ENCODE results near the gene METTL5.

METTL5 gene

GRCh38 chr2:169806586-169806985, 18.1 kb downstream of the METTL5 start:
- H3K4me1 ChIP-seq (ENCODE audit: control insufficient read depth, insufficient read depth, low read length): peaks cover 46% of the 10 kb centered on the region
- no peak for DNase-seq (ENCODE audit: low read depth)
- H3K9me3 ChIP-seq (ENCODE audit: control insufficient read depth, low read length): no peaks in the 10 kb centered on the region
- H3K9ac ChIP-seq (ENCODE audit: low read length): peak overlapping the region; percentile 11
- H3K4me3 ChIP-seq (ENCODE audit: low read length): no peak overlapping the region
- no peaks in the 10 kb centered on the region for H3K27me3 ChIP-seq (replicated peaks; ENCODE audit: control insufficient read depth, insufficient read depth, low read length)
- H3K36me3 ChIP-seq (ENCODE audit: control insufficient read depth, insufficient read depth, low read length, severe bottlenecking): peaks cover 82% of the 10 kb centered on the region

- H3K4me1 ChIP-seq (ENCODE audit: control insufficient read depth, insufficient read depth, low read length): peaks cover 43% of the 10 kb centered on the region
- no peaks in the 10 kb centered on the region for H3K9me3 ChIP-seq (ENCODE audit: control insufficient read depth, low read length)
- H3K27me3 ChIP-seq (replicated peaks; ENCODE audit: control insufficient read depth, insufficient read depth, low read length): no peaks in the 10 kb centered on the region
- peak overlapping the region; percentile 28 for H3K9ac ChIP-seq (ENCODE audit: low read length)
- H3K4me3 ChIP-seq (ENCODE audit: low read length): no peak overlapping the region
- peaks cover 61% of the 10 kb centered on the region for H3K36me3 ChIP-seq (ENCODE audit: control insufficient read depth, insufficient read depth, low read length, severe bottlenecking)
- no peak for DNase-seq (ENCODE audit: low read depth)
These were observed 21.2 kb downstream of the METTL5 start for GRCh38 chr2:169803480-169803879.

- no peaks in the 10 kb centered on the region for H3K9me3 ChIP-seq (ENCODE audit: control insufficient read depth, low read length)
- H3K4me3 ChIP-seq (ENCODE audit: low read length): peak within 1 kb of the TSS; percentile 92
- DNase-seq (ENCODE audit: low read depth): peak; percentile 97
- peaks cover 27% of the 10 kb centered on the region for H3K36me3 ChIP-seq (ENCODE audit: control insufficient read depth, insufficient read depth, low read length, severe bottlenecking)
- peak within 1 kb of the TSS; percentile 98 for H3K9ac ChIP-seq (ENCODE audit: low read length)
- H3K27me3 ChIP-seq (replicated peaks; ENCODE audit: control insufficient read depth, insufficient read depth, low read length): no peaks in the 10 kb centered on the region
- peaks cover 13% of the 10 kb centered on the region for H3K4me1 ChIP-seq (ENCODE audit: control insufficient read depth, insufficient read depth, low read length)
These were observed 25.8 kb downstream of the METTL5 start, which contains the start of gene SSB for GRCh38 chr2:169798718-169799592. TSS of gene SSB (plus strand) at chr2:169798871. CDS start at chr2:169800961, 2,090 bp downstream.

GRCh38 chr2:169798397-169798717, 26.3 kb downstream of the METTL5 start:
- DNase-seq (ENCODE audit: low read depth): peak; percentile 23
- Histone ChIP-seq H3K9ac (ENCODE audit: low read length) (peak overlapping the region; percentile 98), H3K4me3 (ENCODE audit: low read length) (peak overlapping the region; percentile 92), H3K27me3 (replicated peaks; ENCODE audit: control insufficient read depth, insufficient read depth, low read length) (no peaks in the 10 kb centered on the region), H3K4me1 (ENCODE audit: control insufficient read depth, insufficient read depth, low read length) (peaks cover 9% of the 10 kb centered on the region), H3K9me3 (ENCODE audit: control insufficient read depth, low read length) (no peaks in the 10 kb centered on the region), H3K36me3 (ENCODE audit: control insufficient read depth, insufficient read depth, low read length, severe bottlenecking) (peaks cover 27% of the 10 kb centered on the region)

DNA sequence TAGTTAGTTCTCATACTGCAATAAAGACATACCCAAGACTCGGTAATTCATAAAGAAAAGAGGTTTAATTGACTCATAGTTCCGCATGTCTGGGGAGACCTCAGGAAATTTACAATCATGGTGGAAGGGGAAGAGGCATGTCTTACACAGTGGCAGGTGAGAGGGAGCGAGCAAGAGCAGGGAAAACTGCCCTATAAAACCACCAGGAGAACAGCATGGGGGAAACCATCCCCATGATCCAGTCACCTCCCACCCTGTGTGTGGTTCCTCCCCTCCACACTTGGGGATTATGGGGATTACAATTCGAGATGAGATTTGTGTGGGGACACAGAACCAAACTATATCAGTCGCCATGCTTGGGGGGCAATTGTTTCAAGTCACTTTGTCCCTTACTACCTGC, 27.1 kb downstream of the METTL5 start:
- no peak overlapping the region for H3K9ac ChIP-seq (ENCODE audit: low read length)
- H3K9me3 ChIP-seq (ENCODE audit: control insufficient read depth, low read length): no peaks in the 10 kb centered on the region
- no peaks in the 10 kb centered on the region for H3K27me3 ChIP-seq (replicated peaks; ENCODE audit: control insufficient read depth, insufficient read depth, low read length)
- H3K36me3 ChIP-seq (ENCODE audit: control insufficient read depth, insufficient read depth, low read length, severe bottlenecking): peaks cover 19% of the 10 kb centered on the region
- H3K4me1 ChIP-seq (ENCODE audit: control insufficient read depth, insufficient read depth, low read length): peaks cover 9% of the 10 kb centered on the region
- DNase-seq (ENCODE audit: low read depth): no peak
- H3K4me3 ChIP-seq (ENCODE audit: low read length): no peak overlapping the region

DNA sequence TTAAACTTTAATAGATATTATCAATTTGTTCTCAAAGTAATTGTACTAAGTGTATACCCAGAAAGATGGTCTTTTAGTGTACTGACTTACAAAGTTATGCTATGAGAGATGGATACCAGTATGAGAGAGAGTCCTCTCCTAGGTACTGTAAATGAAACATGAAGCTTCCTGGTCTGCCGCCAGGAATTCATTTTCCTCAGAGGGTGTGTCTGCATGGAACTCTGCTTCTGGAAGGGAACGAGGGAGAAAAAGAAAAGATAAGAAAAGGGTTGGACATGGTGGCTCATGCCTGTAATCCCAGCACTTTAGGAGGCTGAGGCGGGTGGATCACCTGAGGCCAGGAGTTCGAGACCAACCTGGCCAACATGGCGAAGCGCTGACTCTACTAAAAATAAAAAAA, 28.3 kb downstream of the METTL5 start:
- Histone ChIP-seq H3K4me3 (ENCODE audit: low read length) (no peak overlapping the region), H3K36me3 (ENCODE audit: control insufficient read depth, insufficient read depth, low read length, severe bottlenecking) (peaks cover 8% of the 10 kb centered on the region), H3K9me3 (ENCODE audit: control insufficient read depth, low read length) (no peaks in the 10 kb centered on the region), H3K27me3 (replicated peaks; ENCODE audit: control insufficient read depth, insufficient read depth, low read length) (no peaks in the 10 kb centered on the region), H3K4me1 (ENCODE audit: control insufficient read depth, insufficient read depth, low read length) (peaks cover 9% of the 10 kb centered on the region), H3K9ac (ENCODE audit: low read length) (no peak overlapping the region)
- no peak for DNase-seq (ENCODE audit: low read depth)

DNA sequence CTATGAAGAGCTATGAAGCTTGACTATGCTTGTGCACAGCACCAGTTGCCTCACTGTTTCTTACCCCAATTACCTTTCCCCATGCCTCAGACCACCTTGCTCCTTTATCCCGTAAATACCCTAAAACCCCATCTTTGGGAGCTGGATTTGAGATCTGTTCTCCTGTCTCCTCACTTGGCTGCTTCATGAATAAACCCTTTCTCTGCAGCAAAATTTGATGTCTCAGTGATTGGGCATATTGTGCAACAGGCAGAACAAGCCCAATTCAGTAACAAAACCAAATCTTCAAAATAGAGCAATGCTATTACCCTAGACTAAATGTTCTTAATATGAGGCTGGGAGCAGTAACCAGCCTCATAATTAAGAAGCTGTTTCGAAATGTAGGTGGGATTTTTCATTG, 29.5 kb downstream of the METTL5 start:
- Histone ChIP-seq H3K4me1 (ENCODE audit: control insufficient read depth, insufficient read depth, low read length) (peaks cover 6% of the 10 kb centered on the region), H3K9ac (ENCODE audit: low read length) (no peak overlapping the region), H3K36me3 (ENCODE audit: control insufficient read depth, insufficient read depth, low read length, severe bottlenecking) (no peaks in the 10 kb centered on the region), H3K27me3 (replicated peaks; ENCODE audit: control insufficient read depth, insufficient read depth, low read length) (no peaks in the 10 kb centered on the region), H3K9me3 (ENCODE audit: control insufficient read depth, low read length) (no peaks in the 10 kb centered on the region), H3K4me3 (ENCODE audit: low read length) (no peak overlapping the region)
- no peak for DNase-seq (ENCODE audit: low read depth)

DNA sequence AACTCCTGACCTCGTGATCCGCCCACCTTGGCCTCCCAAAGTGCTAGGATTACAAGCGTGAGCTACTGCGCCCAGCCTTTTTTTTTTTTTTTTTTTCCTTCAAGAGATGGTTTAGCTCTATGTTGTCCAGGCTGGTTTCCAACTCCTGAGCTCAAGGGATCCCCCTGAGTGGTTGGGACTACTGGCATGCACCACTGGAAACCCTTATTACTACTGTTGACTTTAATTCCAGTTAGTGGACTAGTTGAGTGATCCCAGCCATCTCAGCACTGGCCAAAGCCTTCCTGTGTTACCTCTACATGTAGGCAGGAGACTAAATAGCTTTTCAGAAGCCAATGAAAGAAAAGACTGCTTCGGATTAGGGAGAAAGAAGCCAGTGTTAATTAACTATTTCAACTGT, 34.1 kb downstream of the METTL5 start:
- Histone ChIP-seq H3K27me3 (replicated peaks; ENCODE audit: control insufficient read depth, insufficient read depth, low read length) (no peaks in the 10 kb centered on the region), H3K9me3 (ENCODE audit: control insufficient read depth, low read length) (no peaks in the 10 kb centered on the region), H3K9ac (ENCODE audit: low read length) (no peak overlapping the region), H3K4me1 (ENCODE audit: control insufficient read depth, insufficient read depth, low read length) (no peaks in the 10 kb centered on the region), H3K36me3 (ENCODE audit: control insufficient read depth, insufficient read depth, low read length, severe bottlenecking) (no peaks in the 10 kb centered on the region), H3K4me3 (ENCODE audit: low read length) (no peak overlapping the region)
- DNase-seq (ENCODE audit: low read depth): no peak

DNA sequence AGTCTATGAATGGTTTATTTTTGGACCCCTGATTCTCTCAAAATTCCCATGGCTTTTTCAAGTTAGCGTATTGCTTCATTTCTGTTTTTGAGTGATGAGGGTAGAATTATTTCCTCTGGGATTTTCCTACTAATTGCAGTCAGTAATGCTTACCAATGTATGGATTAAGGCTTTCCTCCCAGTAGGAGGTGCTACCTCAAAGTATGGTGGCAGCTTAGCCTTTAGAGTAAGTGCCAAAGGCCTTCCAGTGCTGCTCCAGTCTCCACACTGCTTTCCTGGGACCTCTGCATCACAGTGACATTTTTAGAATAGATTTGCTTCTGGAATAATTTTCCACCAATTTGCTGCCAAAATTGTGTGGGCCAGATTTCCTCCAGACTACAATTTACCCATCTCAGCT, 42.2 kb downstream of the METTL5 start:
- H3K4me3 ChIP-seq (ENCODE audit: low read length): no peak overlapping the region

DNA sequence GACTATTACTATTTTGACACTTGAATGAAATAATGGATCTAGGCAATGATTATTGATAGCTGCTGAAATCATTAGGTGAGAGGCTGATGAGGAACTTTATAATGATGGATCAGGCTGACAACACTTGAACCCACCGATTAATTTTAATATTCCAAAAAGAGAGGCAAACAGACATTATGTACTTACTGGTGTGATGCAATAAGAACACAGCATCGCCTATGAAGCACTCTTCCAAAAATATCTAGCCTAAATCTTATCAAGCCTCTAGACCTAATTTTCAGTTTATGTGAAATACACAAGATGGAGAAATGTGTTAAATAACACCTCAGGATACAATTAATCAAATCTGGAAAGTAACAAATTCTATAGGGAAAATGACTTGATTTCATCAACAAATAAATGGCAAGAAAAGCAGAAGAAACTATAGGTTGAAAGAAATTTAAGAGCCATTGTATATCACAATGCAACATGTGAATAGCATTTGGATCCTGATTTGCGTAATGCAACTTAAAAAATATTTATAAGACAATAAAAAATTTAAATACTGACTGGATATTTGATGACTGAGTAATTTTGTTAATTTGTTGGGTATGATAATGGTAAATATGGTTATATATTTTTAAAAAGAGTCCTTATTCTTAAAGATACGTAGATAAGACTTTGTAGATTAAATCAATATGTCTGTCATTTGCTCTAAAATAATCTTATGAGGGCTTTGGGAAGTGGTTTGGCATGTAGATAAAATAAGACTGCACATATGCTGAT, 43.3 kb downstream of the METTL5 start:
- Histone ChIP-seq H3K4me1 (ENCODE audit: control insufficient read depth, insufficient read depth, low read length) (no peaks in the 10 kb centered on the region), H3K9me3 (ENCODE audit: control insufficient read depth, low read length) (no peaks in the 10 kb centered on the region), H3K9ac (ENCODE audit: low read length) (no peak overlapping the region), H3K4me3 (ENCODE audit: low read length) (no peak overlapping the region), H3K36me3 (ENCODE audit: control insufficient read depth, insufficient read depth, low read length, severe bottlenecking) (no peaks in the 10 kb centered on the region), H3K27me3 (replicated peaks; ENCODE audit: control insufficient read depth, insufficient read depth, low read length) (no peaks in the 10 kb centered on the region)
- no peak for DNase-seq (ENCODE audit: low read depth)

More for the DNA sequence above, 42.2 kb downstream of the METTL5 start:
- Histone ChIP-seq H3K4me1 (ENCODE audit: control insufficient read depth, insufficient read depth, low read length) (no peaks in the 10 kb centered on the region), H3K27me3 (replicated peaks; ENCODE audit: control insufficient read depth, insufficient read depth, low read length) (no peaks in the 10 kb centered on the region), H3K36me3 (ENCODE audit: control insufficient read depth, insufficient read depth, low read length, severe bottlenecking) (no peaks in the 10 kb centered on the region), H3K9me3 (ENCODE audit: control insufficient read depth, low read length) (no peaks in the 10 kb centered on the region), H3K9ac (ENCODE audit: low read length) (no peak overlapping the region)
- DNase-seq (ENCODE audit: low read depth): no peak

GRCh38 chr2:169778446-169778845, 46.3 kb downstream of the METTL5 start:
- no peak overlapping the region for H3K9ac ChIP-seq (ENCODE audit: low read length)
- H3K4me3 ChIP-seq (ENCODE audit: low read length): no peak overlapping the region
- H3K4me1 ChIP-seq (ENCODE audit: control insufficient read depth, insufficient read depth, low read length): no peaks in the 10 kb centered on the region
- H3K27me3 ChIP-seq (replicated peaks; ENCODE audit: control insufficient read depth, insufficient read depth, low read length): no peaks in the 10 kb centered on the region
- H3K36me3 ChIP-seq (ENCODE audit: control insufficient read depth, insufficient read depth, low read length, severe bottlenecking): no peaks in the 10 kb centered on the region
- DNase-seq (ENCODE audit: low read depth): no peak
- no peaks in the 10 kb centered on the region for H3K9me3 ChIP-seq (ENCODE audit: control insufficient read depth, low read length)
